C4-2B (cell line): Measurements from ENCODE around the gene NOS3.

Experiments
- H3K27ac ChIP-seq: fragments of 450-650 bp; 2 replicates; pipeline ENCODE4 v1.5.1; 2017
- ZFX ChIP-seq: fragments of 450-650 bp; IDR thresholded peaks from 2 replicates; pipeline ENCODE4 v1.6.1; 2017
- TF ChIP-seq, protein P1 (sequence below): fragments of 450-650 bp; conservative IDR thresholded peaks from 2 replicates; pipeline ENCODE4 v1.5.1; 2017; ENCODE audit warnings: mild to moderate bottlenecking

Gene NOS3

DNA sequence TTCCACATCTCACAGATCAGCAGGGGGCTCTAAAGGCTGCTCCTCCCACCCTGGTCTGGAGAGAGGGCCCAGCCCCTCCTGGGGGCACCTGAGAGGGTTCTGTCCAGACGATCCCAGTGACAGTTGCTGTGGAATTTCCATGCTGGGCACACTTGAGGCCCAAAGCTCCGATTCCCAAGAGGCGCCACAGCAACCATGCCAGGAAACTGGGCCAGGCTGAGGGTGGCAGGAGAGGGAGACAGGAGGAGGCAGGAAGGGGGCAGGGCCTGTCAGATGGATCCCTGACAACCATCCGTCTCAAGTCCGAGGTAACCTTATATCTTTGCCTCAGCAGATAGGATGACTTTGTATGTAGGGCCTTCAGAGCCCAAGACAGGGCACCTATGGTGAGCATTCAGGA, 4.3 kb upstream of the NOS3 start:
- H3K27ac ChIP-seq: no peak overlapping the region
- TF ChIP-seq, protein P1, sequence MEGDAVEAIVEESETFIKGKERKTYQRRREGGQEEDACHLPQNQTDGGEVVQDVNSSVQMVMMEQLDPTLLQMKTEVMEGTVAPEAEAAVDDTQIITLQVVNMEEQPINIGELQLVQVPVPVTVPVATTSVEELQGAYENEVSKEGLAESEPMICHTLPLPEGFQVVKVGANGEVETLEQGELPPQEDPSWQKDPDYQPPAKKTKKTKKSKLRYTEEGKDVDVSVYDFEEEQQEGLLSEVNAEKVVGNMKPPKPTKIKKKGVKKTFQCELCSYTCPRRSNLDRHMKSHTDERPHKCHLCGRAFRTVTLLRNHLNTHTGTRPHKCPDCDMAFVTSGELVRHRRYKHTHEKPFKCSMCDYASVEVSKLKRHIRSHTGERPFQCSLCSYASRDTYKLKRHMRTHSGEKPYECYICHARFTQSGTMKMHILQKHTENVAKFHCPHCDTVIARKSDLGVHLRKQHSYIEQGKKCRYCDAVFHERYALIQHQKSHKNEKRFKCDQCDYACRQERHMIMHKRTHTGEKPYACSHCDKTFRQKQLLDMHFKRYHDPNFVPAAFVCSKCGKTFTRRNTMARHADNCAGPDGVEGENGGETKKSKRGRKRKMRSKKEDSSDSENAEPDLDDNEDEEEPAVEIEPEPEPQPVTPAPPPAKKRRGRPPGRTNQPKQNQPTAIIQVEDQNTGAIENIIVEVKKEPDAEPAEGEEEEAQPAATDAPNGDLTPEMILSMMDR: no peak
- no peak for TF ChIP-seq ZFX

DNA sequence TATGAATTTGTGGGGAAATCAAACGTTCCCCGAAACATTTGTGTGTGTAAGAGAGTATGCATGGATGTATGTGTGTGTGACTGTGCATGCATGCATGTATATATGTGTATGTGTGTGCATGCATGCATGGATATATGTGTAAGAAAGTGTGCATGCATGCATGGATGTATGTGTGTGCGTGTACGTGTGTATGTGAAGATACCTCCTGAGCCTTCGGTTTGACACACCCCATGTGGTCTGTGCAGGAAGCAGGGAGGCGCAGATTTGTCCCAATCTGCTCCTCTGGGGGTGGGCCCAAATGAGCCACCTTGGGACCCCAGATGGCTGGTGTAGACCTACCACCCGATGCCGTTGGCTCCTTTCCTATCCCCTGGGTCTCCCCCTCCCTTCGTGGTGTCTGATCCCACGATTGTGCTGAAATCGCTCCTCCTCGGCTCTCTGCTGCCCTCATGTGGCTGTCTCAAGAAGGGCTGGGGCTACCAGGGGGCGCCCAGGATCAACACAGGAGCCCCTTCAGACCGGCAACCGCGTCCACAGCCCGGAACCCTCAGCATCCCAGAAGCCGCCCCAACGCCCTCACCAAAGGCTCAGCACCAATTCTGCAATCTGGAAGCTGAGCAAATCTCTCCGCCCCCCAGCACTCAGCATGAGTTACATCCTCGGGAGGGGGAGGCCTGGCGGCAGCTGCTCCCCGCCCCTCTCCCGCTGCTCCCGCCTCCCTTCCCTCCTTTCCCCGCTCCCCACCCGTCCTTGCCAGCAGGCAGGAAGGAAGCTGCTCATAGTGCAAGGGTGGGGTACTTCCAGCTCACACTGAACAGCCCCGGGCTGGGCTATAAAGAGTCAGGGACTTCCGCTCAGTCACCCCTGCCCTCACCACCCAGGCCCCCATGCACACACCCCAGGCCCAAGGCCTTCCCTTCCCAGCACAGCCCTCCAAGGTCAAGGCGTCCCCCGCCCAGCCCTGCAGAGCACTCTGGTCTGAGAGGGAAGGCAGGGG, 2.3 kb upstream of the NOS3 start:
- no peak for TF ChIP-seq ZFX
- TF ChIP-seq, protein P1: peak; percentile 97
- no peak overlapping the region for H3K27ac ChIP-seq

DNA sequence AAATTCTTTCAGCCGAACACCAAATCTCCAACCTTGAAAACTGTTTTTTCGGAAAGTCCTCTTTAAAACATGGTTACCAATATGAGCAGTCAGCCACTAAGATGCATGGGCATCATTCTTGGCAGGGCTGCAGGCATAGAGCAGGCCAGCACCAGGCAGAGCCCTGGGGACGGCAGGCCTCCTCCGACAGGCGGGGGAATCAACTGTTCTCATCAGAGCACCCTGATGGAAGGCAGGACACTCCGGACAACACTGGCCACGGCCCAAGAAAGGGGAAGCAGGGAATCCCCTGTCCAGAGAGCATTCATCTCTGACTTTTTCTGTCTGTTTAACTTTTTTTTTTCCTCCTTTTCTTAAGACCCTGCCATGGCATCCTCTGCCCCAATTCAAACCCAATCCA, 1.4 kb upstream of the NOS3 start:
- no peak overlapping the region for H3K27ac ChIP-seq
- TF ChIP-seq, protein P1: no peak
- no peak for TF ChIP-seq ZFX

DNA sequence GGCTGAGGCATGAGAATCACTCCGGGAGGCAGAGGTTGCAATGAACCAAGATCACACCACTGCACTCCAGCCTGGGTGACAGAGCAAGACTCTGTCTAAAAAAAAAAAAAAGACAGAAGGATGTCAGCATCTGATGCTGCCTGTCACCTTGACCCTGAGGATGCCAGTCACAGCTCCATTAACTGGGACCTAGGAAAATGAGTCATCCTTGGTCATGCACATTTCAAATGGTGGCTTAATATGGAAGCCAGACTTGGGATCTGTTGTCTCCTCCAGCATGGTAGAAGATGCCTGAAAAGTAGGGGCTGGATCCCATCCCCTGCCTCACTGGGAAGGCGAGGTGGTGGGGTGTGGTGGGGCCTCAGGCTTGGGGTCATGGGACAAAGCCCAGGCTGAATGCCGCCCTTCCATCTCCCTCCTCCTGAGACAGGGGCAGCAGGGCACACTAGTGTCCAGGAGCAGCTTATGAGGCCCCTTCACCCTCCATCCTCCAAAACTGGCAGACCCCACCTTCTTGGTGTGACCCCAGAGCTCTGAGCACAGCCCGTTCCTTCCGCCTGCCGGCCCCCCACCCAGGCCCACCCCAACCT, 1.3 kb downstream of the NOS3 start:
- no peak overlapping the region for H3K27ac ChIP-seq
- TF ChIP-seq, protein P1: no peak
- TF ChIP-seq ZFX: no peak

GRCh38 chr7:150992833-150993302, 2.1 kb downstream of the NOS3 start:
- no peak overlapping the region for H3K27ac ChIP-seq
- TF ChIP-seq ZFX: no peak
- TF ChIP-seq, protein P1: no peak

DNA sequence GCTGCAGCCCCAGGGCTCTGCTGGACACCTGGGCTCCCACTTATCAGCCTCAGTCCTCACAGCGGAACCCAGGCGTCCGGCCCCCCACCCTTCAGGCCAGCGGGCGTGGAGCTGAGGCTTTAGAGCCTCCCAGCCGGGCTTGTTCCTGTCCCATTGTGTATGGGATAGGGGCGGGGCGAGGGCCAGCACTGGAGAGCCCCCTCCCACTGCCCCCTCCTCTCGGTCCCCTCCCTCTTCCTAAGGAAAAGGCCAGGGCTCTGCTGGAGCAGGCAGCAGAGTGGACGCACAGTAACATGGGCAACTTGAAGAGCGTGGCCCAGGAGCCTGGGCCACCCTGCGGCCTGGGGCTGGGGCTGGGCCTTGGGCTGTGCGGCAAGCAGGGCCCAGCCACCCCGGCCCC, 2.7 kb downstream of the NOS3 start:
- TF ChIP-seq, protein P1: no peak
- no peak for TF ChIP-seq ZFX
- no peak overlapping the region for H3K27ac ChIP-seq
